HG02610 (cell line): ENCODE data around the gene CERS1.

Source experiments
- ATAC-seq: cut with Tn5 transposase; IDR thresholded peaks from one replicate; pipeline ENCODE4 v1.9.1; 2021; ENCODE audit warnings: mild to moderate bottlenecking, moderate library complexity; ENCODE audit not compliant: unreplicated experiment

CERS1 gene, protein sequence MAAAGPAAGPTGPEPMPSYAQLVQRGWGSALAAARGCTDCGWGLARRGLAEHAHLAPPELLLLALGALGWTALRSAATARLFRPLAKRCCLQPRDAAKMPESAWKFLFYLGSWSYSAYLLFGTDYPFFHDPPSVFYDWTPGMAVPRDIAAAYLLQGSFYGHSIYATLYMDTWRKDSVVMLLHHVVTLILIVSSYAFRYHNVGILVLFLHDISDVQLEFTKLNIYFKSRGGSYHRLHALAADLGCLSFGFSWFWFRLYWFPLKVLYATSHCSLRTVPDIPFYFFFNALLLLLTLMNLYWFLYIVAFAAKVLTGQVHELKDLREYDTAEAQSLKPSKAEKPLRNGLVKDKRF

DNA sequence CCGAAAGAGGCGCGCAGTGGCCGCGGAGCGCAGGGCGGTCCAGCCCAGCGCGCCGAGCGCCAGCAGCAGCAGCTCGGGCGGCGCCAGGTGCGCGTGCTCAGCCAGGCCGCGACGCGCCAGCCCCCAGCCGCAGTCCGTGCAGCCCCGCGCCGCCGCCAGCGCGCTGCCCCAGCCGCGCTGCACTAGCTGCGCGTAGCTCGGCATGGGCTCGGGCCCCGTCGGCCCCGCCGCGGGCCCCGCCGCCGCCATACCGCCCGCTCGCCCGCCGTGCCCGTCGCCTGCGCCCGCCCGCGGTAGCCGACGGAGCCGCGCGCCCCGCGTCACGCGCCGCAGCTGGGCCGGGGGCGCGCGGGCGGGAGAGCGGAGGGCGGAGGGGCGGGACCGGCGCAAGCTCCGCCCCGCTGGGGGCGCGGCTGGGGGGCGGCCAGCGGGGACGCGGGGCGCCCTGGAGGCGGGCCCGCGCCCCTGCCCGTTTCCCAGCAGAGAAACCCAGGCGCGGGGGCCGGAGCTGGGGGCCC, at the start of gene CERS1:
TSS of gene CERS1 (minus strand) at position 335 of the 518 bp plus-strand sequence. CDS start at position 249, 86 bp downstream.
- ATAC-seq: no peak

GRCh38 chr19:18945297-18945696, 49.3 kb upstream of the CERS1 start:
- ATAC-seq: no peak

GRCh38 chr19:18943465-18943864, 47.5 kb upstream of the CERS1 start:
- ATAC-seq: no peak

DNA sequence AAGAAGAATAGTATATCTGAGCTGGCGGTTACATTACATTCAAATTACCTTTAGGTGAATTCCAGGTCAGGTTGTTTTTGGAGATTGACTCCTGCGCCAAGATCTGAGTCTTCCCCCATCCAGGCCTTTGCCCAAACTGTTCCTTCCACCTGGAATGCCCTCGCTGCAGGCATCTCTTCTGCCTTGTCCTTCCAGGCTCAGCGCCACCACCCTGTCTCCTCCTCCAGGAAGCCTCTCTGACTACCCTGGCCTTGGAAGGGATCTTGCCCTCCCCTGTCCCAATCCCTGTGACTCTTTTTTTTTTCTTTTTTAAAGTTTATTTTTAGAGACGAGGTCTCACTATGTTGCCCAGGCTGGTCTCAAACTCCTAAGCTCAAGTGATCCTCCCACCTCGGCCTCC, 46.7 kb upstream of the CERS1 start:
- ATAC-seq: no peak

DNA sequence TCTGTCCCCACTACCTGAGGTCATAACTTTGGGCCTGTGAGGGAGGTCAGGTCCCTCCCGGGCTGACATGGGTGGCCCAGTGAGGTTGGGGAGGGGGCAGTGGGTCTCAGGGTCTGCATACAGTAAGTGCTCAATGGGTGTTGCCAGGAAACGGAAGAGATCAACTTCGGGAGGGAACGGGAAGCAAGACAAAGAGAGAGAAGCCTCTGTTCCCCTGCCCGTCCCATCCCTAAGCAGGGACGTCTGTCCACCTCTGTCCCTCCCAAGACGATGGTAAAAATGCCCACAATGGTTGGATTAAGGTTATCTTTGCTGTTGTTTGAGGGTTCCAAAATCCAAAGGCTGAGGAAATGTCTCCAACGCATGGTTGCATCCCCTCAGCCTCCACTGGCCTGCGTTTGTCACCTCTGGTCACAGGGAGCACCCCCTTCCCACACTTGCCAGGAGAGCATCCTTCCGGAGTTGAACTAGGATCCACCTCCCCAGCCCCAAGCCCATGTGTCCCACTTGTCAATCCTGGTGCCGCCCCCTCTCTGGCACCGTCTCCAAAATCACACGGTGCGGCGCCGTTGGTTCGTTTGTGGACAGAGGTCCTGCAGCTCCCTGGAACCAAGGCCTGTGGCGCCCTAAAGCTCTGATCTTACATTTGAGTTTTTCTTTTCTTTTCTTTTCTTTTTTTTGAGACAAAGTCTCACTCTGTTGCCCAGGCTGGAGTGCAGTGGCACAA, 45.8 kb upstream of the CERS1 start:
- no peak for ATAC-seq

GRCh38 chr19:18940769-18941627, 45.0 kb upstream of the CERS1 start, which contains the start of gene HOMER3:
Gene HOMER3, minus strand, starts transcription at chr19:18941217. Its CDS starts 2,235 bp downstream, at chr19:18938982.
- ATAC-seq: no peak

DNA sequence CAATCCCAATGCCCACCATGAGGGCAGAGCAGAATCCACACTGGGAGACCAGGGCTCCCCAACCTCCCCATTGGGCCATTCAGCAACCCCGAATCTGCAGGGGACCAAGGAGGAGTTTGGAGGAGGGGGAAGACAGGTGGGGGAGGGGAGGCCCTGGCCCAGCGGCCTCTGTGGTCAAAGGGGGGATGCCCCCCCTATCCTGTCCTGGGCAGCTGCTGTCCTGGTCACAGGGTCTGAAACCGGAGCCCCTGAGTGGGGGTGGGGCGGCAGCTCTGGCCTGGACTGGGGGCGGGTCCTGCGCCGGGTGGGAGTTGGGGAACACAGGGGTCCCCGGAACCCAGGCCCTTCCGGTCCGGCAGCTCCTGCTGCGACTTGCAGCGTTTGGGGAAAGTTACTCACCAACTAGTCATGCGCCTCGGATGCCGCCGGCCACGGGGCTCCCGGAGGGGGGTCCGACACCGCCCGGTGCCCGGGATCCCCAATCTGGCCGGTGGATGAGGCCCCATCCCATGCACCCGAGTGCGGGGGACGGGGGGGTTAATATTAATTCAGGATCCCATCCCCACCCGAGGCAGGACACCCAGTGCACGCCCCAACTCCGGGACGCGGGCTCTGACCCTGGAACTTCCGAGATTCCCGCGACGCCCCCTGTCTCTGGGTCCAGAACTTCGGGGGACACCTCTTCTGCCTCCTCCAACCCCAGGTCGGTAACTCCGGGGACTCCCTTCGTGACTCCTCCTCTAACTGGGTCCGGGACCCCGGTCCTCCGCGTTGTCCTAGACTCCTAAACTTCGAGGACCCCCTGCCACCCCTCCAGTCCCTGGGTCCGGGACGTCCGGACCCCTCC, 44.2 kb upstream of the CERS1 start:
- no peak for ATAC-seq

- no peak for ATAC-seq
Measured at GRCh38 chr19:18939163-18939562, 43.2 kb upstream of the CERS1 start.

DNA sequence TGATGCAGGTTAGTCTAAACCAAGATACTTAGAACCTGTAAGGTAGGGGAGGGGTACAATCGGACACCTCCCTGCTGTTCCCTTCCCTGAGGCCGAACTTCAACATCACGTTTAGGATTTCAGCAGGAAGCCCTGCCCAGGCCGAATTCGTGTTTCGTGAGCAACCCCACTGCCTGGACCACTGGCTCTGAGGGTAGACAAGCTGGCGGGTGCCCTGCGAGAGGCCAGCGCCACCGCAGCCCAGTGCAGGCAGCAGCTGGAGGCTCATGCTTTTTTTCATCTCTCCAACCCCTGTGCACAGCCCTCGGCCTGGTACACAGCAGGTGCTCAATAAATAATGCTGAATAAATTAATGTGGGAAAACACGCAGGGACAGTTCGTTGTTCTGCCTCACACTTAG, 37.3 kb upstream of the CERS1 start:
- ATAC-seq: no peak

GRCh38 chr19:18932216-18932841, 36.4 kb upstream of the CERS1 start:
- no peak for ATAC-seq

GRCh38 chr19:18931316-18932162, 35.6 kb upstream of the CERS1 start:
- ATAC-seq: no peak

DNA sequence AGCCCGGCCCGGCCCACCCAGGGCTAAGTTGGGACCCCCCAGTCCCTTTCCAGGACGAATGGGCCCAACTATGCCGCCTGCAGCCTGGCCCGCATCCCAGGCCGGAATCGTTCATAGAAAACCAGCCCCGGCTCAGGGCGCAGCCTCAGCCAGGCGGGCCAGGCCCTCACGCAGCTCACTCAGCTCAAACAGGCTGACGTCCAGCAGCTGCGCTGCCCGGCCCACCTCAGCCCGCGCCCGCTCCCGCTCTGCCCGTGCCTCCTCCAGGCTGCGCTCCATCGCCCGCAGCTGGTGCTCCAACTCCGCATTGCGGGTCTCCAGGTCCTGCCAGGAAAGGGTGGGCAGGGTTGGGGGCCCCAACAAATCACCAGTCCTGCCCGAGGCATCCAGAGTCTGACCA, 33.4 kb upstream of the CERS1 start:
- ATAC-seq: no peak

DNA sequence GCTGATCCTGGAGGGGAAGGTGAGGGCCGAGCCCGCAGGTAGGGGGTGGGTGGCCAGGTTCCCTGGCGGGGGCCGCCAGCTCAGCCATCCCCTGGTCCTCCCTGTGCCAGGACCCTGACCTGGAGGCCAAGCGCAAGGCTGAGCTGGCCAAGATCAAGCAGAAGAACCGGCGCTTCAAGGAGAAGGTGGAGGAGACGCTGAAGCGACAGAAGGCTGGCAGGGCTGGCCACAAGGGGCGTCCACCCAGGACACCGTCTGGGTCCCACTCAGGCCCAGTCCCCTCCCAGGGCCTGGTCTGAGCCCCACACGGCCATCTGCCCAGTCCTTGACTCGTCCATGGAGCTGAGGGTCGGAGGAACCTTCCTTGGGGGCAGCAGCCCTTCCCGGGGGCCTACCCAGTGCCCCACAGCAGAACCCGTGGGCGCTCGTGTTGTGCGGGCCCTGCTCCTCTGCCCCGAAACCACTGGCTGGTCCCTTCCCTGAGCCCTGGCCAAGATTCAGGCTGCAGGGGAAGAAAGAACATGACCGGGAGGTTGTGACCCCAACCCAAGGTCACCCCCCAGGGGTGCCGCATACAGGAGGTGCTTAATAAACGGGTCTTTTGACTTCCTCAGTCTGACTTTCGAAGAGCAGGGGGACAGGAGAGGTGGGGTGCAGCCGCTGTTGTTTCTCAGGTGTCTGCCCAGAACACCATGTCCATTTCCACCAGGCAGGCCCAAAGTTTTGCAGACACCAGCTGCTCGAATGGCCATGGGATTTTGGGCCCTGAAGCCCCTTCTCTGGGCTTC, 32.3 kb upstream of the CERS1 start:
- no peak for ATAC-seq

- ATAC-seq: no peak
Measured at GRCh38 chr19:18924684-18925213, 28.8 kb upstream of the CERS1 start.

DNA sequence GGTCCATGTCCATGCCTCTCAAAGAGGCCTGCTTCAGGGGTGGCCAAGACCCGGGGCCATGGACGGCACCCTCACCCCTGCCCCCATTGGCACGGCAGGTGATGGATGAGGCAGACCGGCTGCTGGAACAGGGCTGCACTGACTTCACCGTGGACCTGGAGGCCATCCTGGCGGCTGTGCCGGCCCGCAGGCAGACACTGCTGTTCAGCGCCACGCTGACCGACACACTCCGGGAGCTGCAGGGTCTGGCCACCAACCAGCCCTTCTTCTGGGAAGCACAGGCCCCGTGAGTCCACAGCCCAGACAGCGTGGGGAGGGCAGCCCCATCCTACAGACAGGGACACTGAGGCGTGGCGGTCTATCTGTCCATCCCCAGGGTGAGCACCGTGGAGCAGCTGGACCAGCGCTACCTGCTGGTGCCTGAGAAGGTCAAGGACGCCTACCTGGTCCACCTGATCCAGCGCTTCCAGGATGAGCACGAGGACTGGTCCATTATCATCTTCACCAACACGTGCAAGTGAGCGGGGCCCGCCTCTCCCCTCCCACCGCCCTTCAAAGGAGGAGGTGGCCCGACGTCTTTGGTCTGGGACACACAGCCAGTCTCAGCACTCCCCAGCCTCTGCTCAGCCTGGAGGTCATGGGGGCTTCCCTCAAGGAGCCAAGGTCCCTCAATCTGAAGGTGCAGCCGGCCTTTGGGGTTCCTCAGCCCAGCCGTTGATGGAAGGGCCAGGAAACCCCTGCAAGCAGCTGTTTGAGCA, 26.4 kb upstream of the CERS1 start:
- ATAC-seq: no peak

DNA sequence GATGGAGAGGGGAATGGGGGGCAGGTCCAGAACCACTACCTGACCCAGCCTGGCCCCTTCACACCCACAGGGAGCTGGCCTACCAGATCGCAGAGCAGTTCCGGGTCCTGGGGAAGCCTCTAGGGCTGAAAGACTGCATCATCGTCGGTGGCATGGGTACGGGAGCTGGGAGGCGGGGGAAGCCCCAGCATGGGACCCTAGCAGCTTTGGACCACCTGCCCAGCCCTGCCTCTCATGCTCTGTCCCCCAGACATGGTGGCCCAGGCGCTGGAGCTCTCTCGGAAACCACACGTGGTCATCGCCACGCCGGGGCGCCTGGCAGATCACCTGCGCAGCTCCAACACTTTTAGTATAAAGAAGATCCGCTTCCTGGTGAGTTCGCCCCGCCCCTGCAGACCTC, 25.6 kb upstream of the CERS1 start:
- no peak for ATAC-seq

DNA sequence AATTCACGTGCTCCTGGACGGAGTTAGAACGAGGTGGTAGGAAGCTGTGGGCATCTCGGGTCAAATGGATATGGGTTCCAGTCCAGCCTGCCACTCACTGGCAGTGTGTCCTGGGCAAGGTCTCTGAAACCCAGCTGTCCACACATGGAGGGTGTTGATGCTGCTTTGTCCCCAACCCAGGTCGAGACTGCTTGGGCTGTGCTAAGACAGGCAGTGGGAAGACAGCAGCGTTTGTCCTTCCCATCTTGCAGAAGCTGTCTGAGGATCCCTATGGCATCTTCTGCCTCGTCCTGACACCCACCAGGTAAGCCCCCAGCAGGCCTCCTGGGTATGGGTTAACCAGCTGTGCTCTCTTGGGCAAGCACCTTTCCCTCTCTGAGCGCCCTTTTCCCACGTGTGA, 24.4 kb upstream of the CERS1 start:
- no peak for ATAC-seq
